Suprapubic skin (tissue), 4 donors: ENCODE data around the gene HS6ST1. TPM values are rescaled to one million over a fixed set of nuclear protein-coding genes. Genes with fewer than 3 reads are reported as not detected.
A peak's percentile ranks its signal among the peaks of the same experiment; 100 is the strongest.

Experiments
- DNase-seq, 2 donors: peaks; one replicate each; pipeline ENCODE4 v3.0.0-alpha.2; 2019; ENCODE audit warnings: low spot score in 2 of 2
- H3K27ac ChIP-seq: fragments of 200-600 bp; sonication (generic); one replicate; pipeline ENCODE4 v1.5.1; 2019
- H3K27me3 ChIP-seq: fragments of 200-600 bp; sonication (generic); one replicate; pipeline ENCODE4 v1.5.1; 2019
- H3K36me3 ChIP-seq: fragments of 200-600 bp; sonication (generic); one replicate; pipeline ENCODE4 v1.5.1; 2019
- H3K4me1 ChIP-seq: fragments of 200-600 bp; sonication (generic); one replicate; pipeline ENCODE4 v1.5.1; 2019
- H3K4me3 ChIP-seq: fragments of 200-600 bp; sonication (generic); one replicate; pipeline ENCODE4 v1.5.1; 2019; ENCODE audit warnings: mild to moderate bottlenecking
- H3K9me3 ChIP-seq: fragments of 200-600 bp; sonication (generic); one replicate; pipeline ENCODE4 v1.5.1; 2019
- EP300 ChIP-seq: sonication (generic); formaldehyde crosslinking; IDR thresholded peaks from one replicate; pipeline ENCODE4 v1.6.1; 2017; ENCODE audit warnings: antibody characterized with exemption
- POLR2A ChIP-seq, 2 donors: fragments of 450-650 bp; IDR thresholded peaks; one replicate each; pipeline ENCODE4 v1.6.1; 2017; ENCODE audit warnings: antibody characterized with exemption in 2 of 2, mild to moderate bottlenecking in 2 of 2, moderate library complexity in 2 of 2
- POLR2AphosphoS5 ChIP-seq, 3 donors: sonication (generic); formaldehyde crosslinking; IDR thresholded peaks; one replicate each; pipeline ENCODE4 v1.6.1; 2017; ENCODE audit warnings: antibody characterized with exemption in 3 of 3
- WGBS: methylation state at CpG from one replicate; pipeline ENCODE4 v1.1.5; 2018; 5-methylcytosine and 5-hydroxymethylcytosine counted together
- total RNA-seq, 4 donors: library from RNA; depleted of rRNA; stranded (reverse); fragments of >200 nt; gene quantifications; one replicate each; pipeline ENCODE4 v1.1.0, GENCODE V29; 2016
- TF ChIP-seq, protein P1 (sequence below), 2 donors: fragments of 200-600 bp in 1 of 2; fragments of 450-650 bp in 1 of 2; sonication (generic) in 1 of 2; IDR thresholded peaks; one replicate each; pipeline ENCODE4 v1.5.1; 2016 to 2019; ENCODE audit warnings: antibody characterized with exemption in 2 of 2, mild to moderate bottlenecking in 1 of 2, moderate library complexity in 1 of 2

Gene HS6ST1
- total RNA-seq, 4 donors from 2014 or later: 55.7 to 75.0 (median 67.3) TPM

DNA sequence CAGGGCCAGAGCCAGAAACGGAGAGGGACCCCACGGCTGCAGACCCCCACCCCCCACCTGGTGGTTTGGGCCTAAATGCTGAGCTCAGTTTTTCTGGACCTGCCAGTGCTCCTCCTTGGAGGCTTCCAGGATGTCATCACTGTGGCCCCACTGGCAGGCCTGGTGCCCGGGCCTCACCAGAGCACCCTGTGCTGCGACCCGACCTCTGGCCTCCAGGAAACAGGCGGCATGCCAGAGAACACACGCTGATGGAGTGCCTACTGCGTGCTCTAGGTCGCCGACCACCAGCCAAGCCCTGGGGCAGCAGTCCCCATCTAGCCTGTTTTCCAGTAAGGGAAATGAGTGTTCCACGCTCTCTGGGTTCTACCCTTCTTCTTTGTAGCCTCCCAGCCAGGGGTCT, 33.8 kb downstream of the HS6ST1 start:
- Histone ChIP-seq H3K4me3 (no peak overlapping the region), H3K9me3 (no peaks in the 10 kb centered on the region), H3K27me3 (no peaks in the 10 kb centered on the region), H3K4me1 (peaks cover 52% of the 10 kb centered on the region), H3K36me3 (peaks cover 20% of the 10 kb centered on the region), H3K27ac (no peak overlapping the region)
- no peak for DNase-seq
- WGBS: 83% methylated on average over 3 of the region's 11 CpGs
- TF ChIP-seq POLR2AphosphoS5 (IDR thresholded peaks at IDR 0.05) (no peak), EP300 (no peak), POLR2A (IDR thresholded peaks at IDR 0.05) (no peak)
- TF ChIP-seq, protein P1, sequence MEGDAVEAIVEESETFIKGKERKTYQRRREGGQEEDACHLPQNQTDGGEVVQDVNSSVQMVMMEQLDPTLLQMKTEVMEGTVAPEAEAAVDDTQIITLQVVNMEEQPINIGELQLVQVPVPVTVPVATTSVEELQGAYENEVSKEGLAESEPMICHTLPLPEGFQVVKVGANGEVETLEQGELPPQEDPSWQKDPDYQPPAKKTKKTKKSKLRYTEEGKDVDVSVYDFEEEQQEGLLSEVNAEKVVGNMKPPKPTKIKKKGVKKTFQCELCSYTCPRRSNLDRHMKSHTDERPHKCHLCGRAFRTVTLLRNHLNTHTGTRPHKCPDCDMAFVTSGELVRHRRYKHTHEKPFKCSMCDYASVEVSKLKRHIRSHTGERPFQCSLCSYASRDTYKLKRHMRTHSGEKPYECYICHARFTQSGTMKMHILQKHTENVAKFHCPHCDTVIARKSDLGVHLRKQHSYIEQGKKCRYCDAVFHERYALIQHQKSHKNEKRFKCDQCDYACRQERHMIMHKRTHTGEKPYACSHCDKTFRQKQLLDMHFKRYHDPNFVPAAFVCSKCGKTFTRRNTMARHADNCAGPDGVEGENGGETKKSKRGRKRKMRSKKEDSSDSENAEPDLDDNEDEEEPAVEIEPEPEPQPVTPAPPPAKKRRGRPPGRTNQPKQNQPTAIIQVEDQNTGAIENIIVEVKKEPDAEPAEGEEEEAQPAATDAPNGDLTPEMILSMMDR (IDR thresholded peaks at IDR 0.05): no peak

DNA sequence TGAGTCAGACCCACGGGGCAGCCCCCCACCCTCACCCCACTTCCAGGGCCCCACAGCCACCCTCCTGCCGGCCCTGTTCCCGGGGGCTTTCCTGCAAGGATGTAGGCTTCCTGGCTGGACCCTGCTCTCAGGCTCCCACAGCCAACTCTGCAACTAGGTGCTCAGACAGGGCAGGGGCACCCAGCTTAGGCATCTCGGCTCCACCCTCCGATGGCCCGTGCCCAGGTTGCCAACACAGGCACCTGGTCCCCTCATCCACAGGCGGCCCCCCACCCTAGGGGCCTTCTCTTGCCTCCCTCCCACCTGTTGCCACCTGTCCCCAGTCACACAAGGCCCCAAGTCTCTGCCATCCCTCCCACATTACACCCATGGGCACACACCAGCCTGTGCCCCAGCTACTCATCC, 34.6 kb downstream of the HS6ST1 start:
- Histone ChIP-seq H3K36me3 (peaks cover 16% of the 10 kb centered on the region), H3K9me3 (no peaks in the 10 kb centered on the region), H3K4me1 (peaks cover 53% of the 10 kb centered on the region), H3K27ac (no peak overlapping the region), H3K27me3 (no peaks in the 10 kb centered on the region), H3K4me3 (no peak overlapping the region)
- 50% methylated on average over 1 of the region's 7 CpGs for WGBS
- DNase-seq: no peak
- no peak for TF ChIP-seq POLR2A (IDR thresholded peaks at IDR 0.05)
- TF ChIP-seq, protein P1 (IDR thresholded peaks at IDR 0.05): no peak
- TF ChIP-seq EP300: no peak
- TF ChIP-seq POLR2AphosphoS5 (IDR thresholded peaks at IDR 0.05): no peak

DNA sequence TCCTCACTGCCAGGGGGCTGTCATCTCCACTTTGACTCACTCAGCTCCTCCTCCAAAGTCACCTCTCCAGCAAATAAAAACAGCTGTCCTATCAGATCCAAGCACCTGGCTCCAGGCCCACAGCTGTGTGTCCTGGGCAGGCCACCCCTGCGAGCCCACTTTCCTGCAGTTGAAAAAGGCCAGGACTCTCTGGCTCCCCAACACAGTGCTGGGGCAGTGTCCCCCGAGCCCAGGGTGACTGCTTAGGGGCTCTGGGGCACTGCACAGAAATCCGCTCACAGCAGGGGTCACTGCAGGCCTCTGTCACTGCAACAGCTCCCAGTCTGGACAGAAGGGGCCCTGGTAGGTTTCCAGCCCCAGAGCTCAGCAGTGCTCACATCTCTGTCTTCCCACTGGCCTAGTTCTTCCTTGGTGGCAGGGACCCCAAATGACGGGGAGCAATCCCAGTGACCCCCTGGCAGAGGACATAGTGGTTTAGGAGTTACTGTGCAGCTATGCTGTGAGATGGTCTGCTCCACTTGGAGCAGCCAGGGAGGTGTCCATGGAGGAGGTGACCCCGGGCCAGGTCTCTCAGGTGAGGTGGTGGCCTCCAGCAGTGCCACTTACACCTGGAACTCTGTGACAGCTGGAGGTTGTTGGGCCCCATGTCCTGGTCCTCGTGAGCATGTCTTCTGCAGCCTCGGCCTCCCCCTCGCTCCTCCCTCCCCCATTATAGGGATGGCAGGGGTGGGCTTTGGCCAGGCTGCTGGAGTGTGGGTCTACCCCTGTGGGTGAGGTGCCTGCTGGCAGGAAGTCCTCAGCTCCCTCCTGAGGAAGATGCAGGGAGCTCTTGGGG, 35.5 kb downstream of the HS6ST1 start:
- Histone ChIP-seq H3K4me1 (peaks cover 57% of the 10 kb centered on the region), H3K9me3 (no peaks in the 10 kb centered on the region), H3K27me3 (no peaks in the 10 kb centered on the region), H3K4me3 (no peak overlapping the region), H3K27ac (peak overlapping the region; percentile 22), H3K36me3 (peaks cover 12% of the 10 kb centered on the region)
- 81% methylated on average over 4 of the region's 8 CpGs for WGBS
- TF ChIP-seq POLR2AphosphoS5 (IDR thresholded peaks at IDR 0.05) (no peak), POLR2A (IDR thresholded peaks at IDR 0.05) (no peak), EP300 (no peak)
- TF ChIP-seq, protein P1 (IDR thresholded peaks at IDR 0.05): no peak
- DNase-seq: no peak

DNA sequence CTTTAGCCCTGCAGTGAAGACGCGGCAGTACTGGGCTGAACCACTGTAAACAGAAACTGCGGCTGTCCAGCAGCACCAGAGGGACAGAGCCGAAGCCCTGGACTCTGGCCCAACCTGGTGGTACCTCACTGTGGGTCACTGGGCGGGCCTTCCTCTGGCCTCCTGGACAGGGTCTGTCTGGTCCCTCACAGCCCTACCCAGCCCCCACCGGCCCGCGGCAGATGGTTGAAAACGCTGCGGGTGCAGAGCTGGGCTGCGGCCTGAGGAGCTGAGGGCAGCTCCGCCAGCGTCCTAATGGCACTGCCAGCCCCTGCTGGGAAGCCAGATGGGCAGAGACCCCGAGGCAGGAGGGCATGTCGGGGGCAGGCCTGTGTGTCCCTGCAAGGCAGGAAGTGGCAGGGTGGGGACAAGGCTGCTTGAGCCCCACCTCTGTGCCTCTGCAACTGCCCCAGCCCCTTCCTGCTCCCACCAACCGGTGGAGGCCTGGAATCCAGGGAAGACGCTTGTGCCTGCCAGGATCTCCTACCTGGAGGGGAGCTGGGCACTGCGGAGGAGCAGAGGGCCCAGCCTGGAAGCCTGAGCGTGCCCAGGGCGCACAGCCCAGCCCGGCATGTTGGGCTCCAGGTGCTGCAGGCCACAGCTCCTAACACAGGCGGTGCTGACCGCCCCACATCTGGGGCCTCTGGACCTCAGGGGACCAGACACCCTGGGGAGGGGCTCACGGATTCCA, 36.3 kb downstream of the HS6ST1 start:
- Histone ChIP-seq H3K27me3 (no peaks in the 10 kb centered on the region), H3K27ac (peak overlapping the region; percentile 22), H3K36me3 (peaks cover 9% of the 10 kb centered on the region), H3K4me1 (peaks cover 53% of the 10 kb centered on the region), H3K9me3 (no peaks in the 10 kb centered on the region), H3K4me3 (no peak overlapping the region)
- no peak for TF ChIP-seq POLR2A (IDR thresholded peaks at IDR 0.05)
- no peak for TF ChIP-seq POLR2AphosphoS5 (IDR thresholded peaks at IDR 0.05)
- TF ChIP-seq, protein P1 (IDR thresholded peaks at IDR 0.05): no peak
- no peak for TF ChIP-seq EP300
- DNase-seq: peak in 1 of 2 donors; percentile 62
- WGBS: 49% methylated on average over 15 of the region's 24 CpGs

DNA sequence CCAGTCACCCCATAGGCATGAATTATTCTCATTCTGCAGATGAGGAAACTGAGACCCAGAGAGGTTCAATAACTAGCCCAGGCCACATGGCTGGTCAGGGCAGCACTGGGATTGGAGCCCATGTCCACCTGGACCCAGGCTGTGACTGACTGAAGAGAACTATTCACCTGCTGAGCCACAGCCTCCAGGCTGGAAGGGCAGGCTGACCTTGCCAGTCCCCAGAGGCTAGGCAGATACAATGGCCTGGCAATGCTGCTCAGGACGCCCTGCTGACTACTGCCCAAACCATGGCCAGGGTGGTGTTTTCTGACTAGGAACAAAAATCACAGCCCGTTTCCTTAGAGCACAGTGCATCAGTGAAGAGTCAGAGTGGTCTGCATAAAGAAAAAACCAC, 36.8 kb downstream of the HS6ST1 start:
- Histone ChIP-seq H3K36me3 (peaks cover 9% of the 10 kb centered on the region), H3K27ac (peak overlapping the region; percentile 22), H3K9me3 (no peaks in the 10 kb centered on the region), H3K4me3 (no peak overlapping the region), H3K4me1 (peaks cover 49% of the 10 kb centered on the region), H3K27me3 (no peaks in the 10 kb centered on the region)
- TF ChIP-seq POLR2A (IDR thresholded peaks at IDR 0.05): no peak
- TF ChIP-seq, protein P1 (IDR thresholded peaks at IDR 0.05): no peak
- TF ChIP-seq POLR2AphosphoS5 (IDR thresholded peaks at IDR 0.05): no peak
- no peak for TF ChIP-seq EP300
- 57% methylated on average over 1 of the region's 2 CpGs for WGBS
- peak in 1 of 2 donors; percentile 35 for DNase-seq
